K562 treated with DMSO at 1 percent for 12 hours (cell line): ENCODE measurements around the gene MCMBP. TPM values are rescaled to one million over a fixed set of nuclear protein-coding genes. Genes with fewer than 3 reads are reported as not detected.

Experiments used
- total RNA-seq: library from RNA; unstranded; fragments of 300-600 nt; gene quantifications from 2 replicates; pipeline ENCODE4 v1.2.3, GENCODE V29; 2022; ENCODE audit not compliant: insufficient read depth

Gene MCMBP
- total RNA-seq: 20.8 and 44.3 TPM in 2 replicates

DNA sequence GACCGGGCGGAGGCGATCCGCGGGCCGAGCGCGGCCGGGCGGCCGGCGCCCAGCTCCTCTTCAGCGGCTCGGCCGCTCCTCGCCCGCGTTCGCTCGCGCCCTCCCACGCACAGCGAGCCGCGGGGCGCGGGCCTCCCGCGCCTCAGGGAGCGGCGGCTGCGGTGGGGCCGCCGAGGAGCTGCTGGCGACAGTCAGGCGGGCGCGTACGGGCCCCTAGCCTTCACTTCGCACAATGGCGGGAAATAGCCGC is at the start of gene MCMBP:
Gene MCMBP, minus strand, starts transcription at position 234 of the 250 bp plus-strand sequence. CDS start 259 bp downstream, outside the sequence.

DNA sequence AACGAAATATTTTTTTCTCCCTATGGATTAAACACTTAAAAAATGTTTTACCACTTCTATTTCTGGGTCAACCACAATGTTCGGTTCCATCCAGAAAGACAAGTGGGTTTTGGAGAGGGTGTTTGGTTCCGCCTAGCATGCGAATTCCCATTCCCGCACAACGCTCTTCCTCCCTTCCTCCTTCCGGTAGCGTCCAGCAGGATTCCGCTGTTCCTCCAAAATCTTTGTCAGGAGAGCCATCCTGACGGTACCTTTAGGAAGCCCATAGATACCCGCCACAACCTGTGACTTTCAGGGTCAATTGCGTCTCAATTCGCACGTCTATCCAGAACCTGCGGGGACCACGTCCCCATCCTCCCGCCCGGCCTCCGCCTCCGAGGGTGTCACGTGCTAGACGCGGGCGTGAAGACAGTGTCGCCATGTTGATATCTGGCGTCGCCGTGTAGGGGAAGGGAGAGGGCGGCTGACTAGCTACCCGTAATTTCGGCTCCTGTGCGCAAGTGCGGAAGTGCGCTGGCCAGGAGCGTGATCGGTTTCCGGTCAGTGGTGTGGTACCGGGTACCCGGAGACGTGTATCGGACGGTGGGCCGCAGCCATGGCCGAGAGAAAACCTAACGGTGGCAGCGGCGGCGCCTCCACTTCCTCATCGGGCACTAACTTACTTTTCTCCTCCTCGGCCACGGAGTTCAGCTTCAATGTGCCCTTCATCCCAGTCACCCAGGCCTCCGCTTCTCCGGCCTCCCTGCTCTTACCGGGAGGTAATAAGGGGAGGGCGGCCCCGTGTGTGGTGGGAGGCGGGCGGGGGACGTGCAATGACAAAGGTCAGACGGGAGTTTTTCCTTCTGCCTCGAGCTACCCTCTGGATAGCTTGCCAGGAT is 19.8 kb upstream of the MCMBP start, which contains the start of gene SEC23IP:
Gene SEC23IP, plus strand, starts transcription at position 543 of the 878 bp plus-strand sequence. Its CDS starts 53 bp downstream, at position 596.

Other genes starting within 250 kb of the MCMBP start
- 20.1 and 36.8 TPM in 2 replicates for gene BAG3, start 221.5 kb downstream of the MCMBP start, total RNA-seq
- gene INPP5F, start 146.8 kb downstream of the MCMBP start, total RNA-seq: 2.0 and 7.8 TPM in 2 replicates
- 21.3 and 26.8 TPM in 2 replicates for gene SEC23IP, start 19.9 kb upstream of the MCMBP start, total RNA-seq